Large intestine (tissue), 3 donors: Measurements from ENCODE around the gene RIMS4. TPM values are rescaled to one million over a fixed set of nuclear protein-coding genes. Genes with fewer than 3 reads are reported as not detected.
"Not testable (repeated sequence)": the region's sequence is repeated elsewhere in the genome, so short reads cannot be mapped to it uniquely, and the experiment has no call there.

Experiments
- DNase-seq, 2 donors: peaks; one replicate each; pipeline versions ENCODE4 v3.0.0 to v3.0.0-alpha.2; 2013
- H3K27ac ChIP-seq: one replicate; pipeline ENCODE4 v1.5.1; 2013; ENCODE audit warnings: low read length
- H3K27me3 ChIP-seq: 2 replicates; pipeline ENCODE4 v1.6.1; 2013; ENCODE audit warnings: low read length; ENCODE audit not compliant: control insufficient read depth, insufficient read depth
- H3K36me3 ChIP-seq: 2 replicates; pipeline ENCODE4 v1.6.1; 2013; ENCODE audit warnings: low read length; ENCODE audit not compliant: control insufficient read depth, insufficient read depth
- H3K4me1 ChIP-seq: one replicate; pipeline ENCODE4 v1.6.1; 2013; ENCODE audit warnings: low read length; ENCODE audit not compliant: control insufficient read depth, insufficient read depth
- H3K4me3 ChIP-seq: one replicate; pipeline ENCODE4 v1.5.1; 2013; ENCODE audit warnings: low read length
- H3K9me3 ChIP-seq: one replicate; pipeline ENCODE4 v1.6.1; 2013; ENCODE audit warnings: mild to moderate bottlenecking, low read depth, low read length, moderate library complexity; ENCODE audit not compliant: control insufficient read depth
- WGBS: methylation state at CpG from one replicate; pipeline ENCODE4 v1.1.5; 2013; ENCODE audit warnings: low lambda C conversion rate; ENCODE audit not compliant: insufficient coverage; 5-methylcytosine and 5-hydroxymethylcytosine counted together
- polyA plus RNA-seq: library from polyadenylated mRNA; unstranded; fragments of 120-200 nt; gene quantifications from one replicate; pipeline ENCODE4 v1.2.1, GENCODE V29; 2013

The RIMS4 gene
- polyA plus RNA-seq, 1 donor, result 4.1 TPM

- no peak for DNase-seq
- no peak overlapping the region for H3K4me3 ChIP-seq
- no peaks in the 10 kb centered on the region for H3K4me1 ChIP-seq
- no CpG with 5 or more reads among the region's 3 CpGs for WGBS
- no peak overlapping the region for H3K27ac ChIP-seq
- H3K27me3 ChIP-seq, result peaks cover under 1% of the 10 kb centered on the region
- peaks cover 2% of the 10 kb centered on the region for H3K9me3 ChIP-seq
- H3K36me3 ChIP-seq, result no peaks in the 10 kb centered on the region
These were observed 22.4 kb upstream of the RIMS4 start for GRCh38 chr20:44832724-44833123.

DNA sequence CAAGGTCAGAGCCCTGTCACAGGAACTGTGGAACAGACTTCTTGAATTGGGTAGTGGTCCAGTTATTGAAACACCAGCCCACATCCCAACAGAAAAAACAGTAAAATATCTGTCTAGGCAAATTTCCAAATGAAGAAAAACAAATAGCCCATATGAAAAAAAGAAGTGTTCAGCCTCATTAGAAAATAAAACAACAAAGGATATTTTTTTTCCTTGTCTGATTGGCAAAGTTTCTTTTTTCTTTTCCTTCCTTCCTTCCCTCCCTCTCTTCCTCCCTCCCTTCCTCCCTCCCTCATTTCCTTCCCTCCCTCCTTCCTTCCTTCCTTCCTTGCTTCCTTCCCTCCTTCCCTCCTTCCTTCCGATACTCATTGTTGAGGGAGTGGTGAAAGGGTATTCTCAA lies 20.6 kb upstream of the RIMS4 start:
- Histone ChIP-seq H3K36me3 (no peaks in the 10 kb centered on the region), H3K9me3 (peaks cover 2% of the 10 kb centered on the region), H3K4me1 (no peaks in the 10 kb centered on the region), H3K27ac (no peak overlapping the region), H3K4me3 (no peak overlapping the region), H3K27me3 (no peaks in the 10 kb centered on the region)
- no peak for DNase-seq
- WGBS, result no CpG with 5 or more reads among the region's 1 CpG

DNA sequence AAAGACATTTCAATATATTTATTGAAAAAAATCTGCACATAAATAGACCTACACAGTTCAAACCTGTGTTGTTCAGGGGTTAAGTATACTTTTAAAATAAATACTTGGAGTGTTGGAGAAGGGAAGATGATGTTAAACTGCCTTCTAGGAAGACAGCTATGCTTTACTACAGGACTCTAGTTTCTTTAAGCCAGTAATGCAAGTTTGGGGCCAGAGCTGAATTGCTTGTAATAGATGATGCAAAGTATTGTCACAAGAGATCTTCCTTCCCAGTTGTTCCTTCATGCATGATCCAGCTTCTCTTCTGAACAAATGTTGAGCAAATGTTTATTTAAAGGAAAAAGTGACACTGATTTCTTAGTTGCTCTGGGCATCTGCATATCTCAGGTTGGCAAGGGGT lies 20.2 kb upstream of the RIMS4 start:
- Histone ChIP-seq H3K4me3 (no peak overlapping the region), H3K9me3 (peaks cover 2% of the 10 kb centered on the region), H3K27ac (no peak overlapping the region), H3K36me3 (no peaks in the 10 kb centered on the region), H3K4me1 (no peaks in the 10 kb centered on the region), H3K27me3 (no peaks in the 10 kb centered on the region)
- no peak for DNase-seq

DNA sequence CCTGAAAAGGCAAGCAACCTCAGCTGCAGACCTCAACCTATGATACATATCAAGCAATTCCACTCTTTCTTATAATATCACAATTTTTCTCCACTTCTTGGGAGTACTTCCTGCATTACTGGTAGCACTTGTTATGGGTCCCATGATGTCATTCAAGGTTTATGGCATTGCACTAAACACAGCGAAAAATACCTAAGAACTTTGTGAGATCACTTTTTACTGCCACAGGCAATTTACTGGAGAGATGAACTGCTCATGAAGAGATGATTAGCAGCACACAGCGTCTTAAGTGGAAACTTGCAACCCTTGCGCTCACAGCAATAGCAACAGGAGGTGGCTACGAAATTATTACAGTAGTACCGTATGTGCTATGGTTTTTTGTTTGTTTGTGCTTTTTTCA lies 19.3 kb upstream of the RIMS4 start:
- no peaks in the 10 kb centered on the region for H3K4me1 ChIP-seq
- peak; percentile 40 to 75 for DNase-seq
- H3K27ac ChIP-seq, result peak overlapping the region; percentile 32
- WGBS, result no CpG with 5 or more reads among the region's 5 CpGs
- no peaks in the 10 kb centered on the region for H3K27me3 ChIP-seq
- peaks cover 2% of the 10 kb centered on the region for H3K9me3 ChIP-seq
- no peaks in the 10 kb centered on the region for H3K36me3 ChIP-seq
- H3K4me3 ChIP-seq, result no peak overlapping the region

GRCh38 chr20:44828640-44829039 lies 18.3 kb upstream of the RIMS4 start:
- Histone ChIP-seq H3K9me3 (peaks cover 2% of the 10 kb centered on the region), H3K27me3 (no peaks in the 10 kb centered on the region), H3K27ac (no peak overlapping the region), H3K36me3 (no peaks in the 10 kb centered on the region), H3K4me1 (no peaks in the 10 kb centered on the region), H3K4me3 (no peak overlapping the region)
- WGBS, result no CpG with 5 or more reads among the region's 2 CpGs
- no peak for DNase-seq

- 20% methylated on average over 1 of the region's 1 CpG for WGBS
- H3K27ac ChIP-seq, result no peak overlapping the region
- no peaks in the 10 kb centered on the region for H3K4me1 ChIP-seq
- H3K27me3 ChIP-seq, result no peaks in the 10 kb centered on the region
- no peak overlapping the region for H3K4me3 ChIP-seq
- DNase-seq, result no peak
- H3K9me3 ChIP-seq, result peaks cover 2% of the 10 kb centered on the region
- H3K36me3 ChIP-seq, result no peaks in the 10 kb centered on the region
These were observed 17.1 kb upstream of the RIMS4 start for GRCh38 chr20:44827401-44827800.

- not testable (repeated sequence) for H3K4me1 ChIP-seq, H3K36me3 ChIP-seq, H3K27me3 ChIP-seq, H3K4me3 ChIP-seq, H3K27ac ChIP-seq, H3K9me3 ChIP-seq, DNase-seq
- WGBS, result no CpG with 5 or more reads among the region's 6 CpGs
These were observed 11.2 kb upstream of the RIMS4 start for GRCh38 chr20:44821576-44821975.

- no peaks in the 10 kb centered on the region for H3K4me1 ChIP-seq
- no peak for DNase-seq
- H3K9me3 ChIP-seq, result no peaks in the 10 kb centered on the region
- H3K27ac ChIP-seq, result no peak overlapping the region
- H3K27me3 ChIP-seq, result no peaks in the 10 kb centered on the region
- no CpG with 5 or more reads among the region's 4 CpGs for WGBS
- H3K4me3 ChIP-seq, result no peak overlapping the region
- no peaks in the 10 kb centered on the region for H3K36me3 ChIP-seq
These were observed 9.6 kb upstream of the RIMS4 start for GRCh38 chr20:44819936-44820335.

DNA sequence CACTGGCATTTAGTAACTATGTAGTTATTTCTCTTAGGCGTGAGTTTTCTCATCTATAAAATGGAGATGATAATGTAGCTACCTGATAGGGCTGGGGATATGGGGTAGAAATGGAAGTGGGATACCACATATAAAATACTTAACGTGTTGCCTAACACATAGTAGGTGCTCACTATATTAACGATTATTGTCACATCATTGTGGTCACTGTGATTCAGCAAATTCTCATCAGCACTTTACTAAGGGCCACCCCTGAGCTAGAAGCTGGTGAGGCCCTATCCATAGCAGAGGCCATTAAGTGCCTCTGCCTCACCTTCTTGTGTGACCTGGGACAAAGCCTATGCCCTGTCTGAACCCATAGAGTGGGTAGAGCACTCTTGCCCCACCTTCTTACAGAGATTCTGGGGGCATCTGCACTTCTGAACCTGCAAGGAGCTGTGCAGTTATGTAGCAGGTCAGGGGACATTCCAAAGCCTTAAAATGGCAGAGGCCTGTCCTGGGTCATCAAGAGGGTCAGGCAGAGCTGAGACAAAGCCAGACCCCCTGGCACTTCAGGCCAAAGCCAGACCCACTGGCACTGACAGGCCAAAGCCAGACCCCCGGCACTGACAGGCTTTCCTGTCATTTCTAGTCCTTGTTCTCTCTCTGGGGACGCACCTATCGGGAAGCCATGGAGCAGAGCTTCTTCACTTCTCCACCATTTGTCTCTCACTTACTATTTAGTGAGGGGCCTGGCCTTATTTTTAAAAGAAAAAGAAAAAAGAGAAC lies 7.0 kb upstream of the RIMS4 start:
- Histone ChIP-seq H3K9me3 (no peaks in the 10 kb centered on the region), H3K4me3 (no peak overlapping the region), H3K36me3 (no peaks in the 10 kb centered on the region), H3K27me3 (peaks cover 2% of the 10 kb centered on the region), H3K4me1 (no peaks in the 10 kb centered on the region), H3K27ac (no peak overlapping the region)
- 100% methylated on average over 2 of the region's 6 CpGs for WGBS
- DNase-seq, result no peak

DNA sequence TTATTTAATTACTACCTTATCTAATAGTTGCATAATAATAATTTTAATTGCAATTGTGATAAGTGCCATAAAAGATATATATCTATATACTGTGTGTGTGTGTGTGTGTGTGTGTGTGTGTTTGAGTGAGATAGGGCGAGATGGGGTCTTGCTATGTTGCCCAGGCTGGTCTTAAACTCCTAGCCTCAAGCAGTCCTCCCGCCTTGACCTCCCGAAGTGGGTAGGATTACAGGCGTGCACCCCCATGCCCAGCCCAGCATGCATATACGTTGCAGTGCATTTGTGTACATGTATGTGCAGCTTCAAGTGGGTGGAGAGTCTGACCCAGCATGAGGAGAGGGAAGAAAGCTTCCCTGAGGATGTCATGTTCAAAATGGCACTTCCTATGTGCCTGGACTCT lies 4.6 kb upstream of the RIMS4 start:
- Histone ChIP-seq H3K36me3 (no peaks in the 10 kb centered on the region), H3K9me3 (no peaks in the 10 kb centered on the region), H3K4me3 (no peak overlapping the region), H3K4me1 (no peaks in the 10 kb centered on the region), H3K27me3 (peaks cover 21% of the 10 kb centered on the region), H3K27ac (no peak overlapping the region)
- no CpG with 5 or more reads among the region's 5 CpGs for WGBS
- no peak for DNase-seq

- Histone ChIP-seq H3K9me3 (no peaks in the 10 kb centered on the region), H3K4me1 (peaks cover 4% of the 10 kb centered on the region), H3K36me3 (no peaks in the 10 kb centered on the region), H3K27me3 (peaks cover 35% of the 10 kb centered on the region), H3K4me3 (no peak overlapping the region), H3K27ac (no peak overlapping the region)
- no CpG with 5 or more reads among the region's 15 CpGs for WGBS
- no peak for DNase-seq
These were observed 872 bp upstream of the RIMS4 start for GRCh38 chr20:44811150-44811685.
